Activated CD8-positive, alpha-beta memory T cell treated with anti-CD3 and anti-CD28 coated beads, Interleukin-2, amount 50 U/mL, for 48 hours (primary cell): Measurements from ENCODE around the gene LCN9.

Experiments
- DNase-seq: peaks from one replicate; pipeline ENCODE4 v3.0.0-alpha.2; 2020

Gene LCN9

DNA sequence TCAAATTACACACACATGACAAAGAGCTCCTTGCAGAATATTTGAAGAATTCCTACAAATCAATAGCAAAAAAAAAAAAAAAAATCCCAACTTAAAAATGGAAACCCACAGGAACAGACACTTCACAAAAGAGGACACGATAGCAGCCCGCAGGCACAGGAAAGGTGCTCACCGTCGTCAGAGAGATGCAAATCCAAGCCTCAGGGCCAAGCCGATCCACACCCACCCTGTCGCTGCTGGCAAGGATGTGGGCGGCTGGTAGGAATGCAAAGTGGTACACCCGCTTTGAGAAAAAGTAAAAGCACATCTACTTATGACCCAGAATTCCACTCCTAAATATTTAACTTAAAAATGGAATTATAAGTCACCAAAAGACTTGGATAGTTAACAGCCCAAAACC, 10.8 kb downstream of the LCN9 start:
- no peak for DNase-seq

DNA sequence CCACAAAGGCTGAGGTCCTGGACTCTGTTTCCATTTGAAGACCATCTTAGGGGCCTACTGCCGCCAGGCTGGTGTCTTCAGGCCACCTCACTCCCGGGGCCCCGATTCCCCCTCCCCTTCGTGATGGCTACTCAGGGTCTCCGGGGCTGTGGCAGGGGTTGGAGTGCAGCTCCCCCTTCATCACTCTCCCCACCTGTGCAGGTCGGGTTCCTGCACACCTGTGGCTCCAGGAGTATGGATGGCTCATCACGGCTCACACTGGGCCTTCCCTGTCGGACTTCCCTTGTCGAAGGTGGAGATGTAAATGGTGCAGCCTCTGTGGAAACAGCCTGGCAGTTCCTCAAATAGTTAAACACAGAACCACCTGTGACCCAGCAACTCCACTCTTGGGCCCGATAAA, 11.9 kb downstream of the LCN9 start:
- no peak for DNase-seq

DNA sequence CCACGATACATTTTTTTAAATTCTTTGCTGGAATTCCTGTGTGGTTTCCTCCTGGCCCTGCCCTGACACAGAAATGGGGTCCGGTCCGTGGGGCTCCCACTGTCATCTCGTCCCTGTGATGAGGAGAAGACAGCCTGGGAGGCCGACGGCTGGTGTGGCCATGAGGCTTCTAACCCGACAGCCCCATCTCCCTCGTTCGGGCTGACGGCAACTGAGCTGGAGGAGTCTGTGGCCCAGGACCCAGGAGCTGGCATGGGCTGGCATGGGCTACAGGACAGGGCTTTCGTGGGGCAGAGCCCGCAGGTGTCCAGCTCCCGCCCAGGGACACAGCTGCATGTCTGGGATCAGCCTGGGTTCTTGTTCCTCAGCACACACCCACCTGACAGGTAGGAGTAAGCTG, 13.8 kb downstream of the LCN9 start:
- no peak for DNase-seq

DNA sequence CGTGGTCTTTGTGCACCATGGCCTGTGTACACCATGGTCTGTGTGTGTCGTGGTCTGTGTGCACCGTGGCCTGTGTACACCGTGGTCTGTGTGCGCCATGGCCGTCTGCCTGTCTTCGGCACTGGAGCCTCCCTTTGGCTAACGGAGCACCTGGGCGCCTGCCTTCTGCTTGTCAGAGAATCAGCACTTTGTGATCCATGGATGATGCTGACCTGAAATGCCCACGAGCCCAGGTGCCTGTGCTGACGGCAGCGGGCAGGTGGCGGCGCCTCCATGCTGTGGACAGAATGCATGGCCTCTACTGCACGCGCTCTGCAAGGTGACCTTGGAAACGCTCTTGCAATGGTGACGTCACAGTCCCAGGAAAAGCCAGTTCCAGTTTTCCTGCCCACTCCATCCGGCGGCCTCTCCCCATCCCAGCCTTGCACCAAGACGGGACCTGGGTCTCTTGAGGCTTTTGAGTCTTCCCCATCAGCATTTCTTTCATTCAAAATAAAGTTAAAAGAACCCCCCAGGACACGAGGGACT, 14.6 kb downstream of the LCN9 start:
- no peak for DNase-seq

DNA sequence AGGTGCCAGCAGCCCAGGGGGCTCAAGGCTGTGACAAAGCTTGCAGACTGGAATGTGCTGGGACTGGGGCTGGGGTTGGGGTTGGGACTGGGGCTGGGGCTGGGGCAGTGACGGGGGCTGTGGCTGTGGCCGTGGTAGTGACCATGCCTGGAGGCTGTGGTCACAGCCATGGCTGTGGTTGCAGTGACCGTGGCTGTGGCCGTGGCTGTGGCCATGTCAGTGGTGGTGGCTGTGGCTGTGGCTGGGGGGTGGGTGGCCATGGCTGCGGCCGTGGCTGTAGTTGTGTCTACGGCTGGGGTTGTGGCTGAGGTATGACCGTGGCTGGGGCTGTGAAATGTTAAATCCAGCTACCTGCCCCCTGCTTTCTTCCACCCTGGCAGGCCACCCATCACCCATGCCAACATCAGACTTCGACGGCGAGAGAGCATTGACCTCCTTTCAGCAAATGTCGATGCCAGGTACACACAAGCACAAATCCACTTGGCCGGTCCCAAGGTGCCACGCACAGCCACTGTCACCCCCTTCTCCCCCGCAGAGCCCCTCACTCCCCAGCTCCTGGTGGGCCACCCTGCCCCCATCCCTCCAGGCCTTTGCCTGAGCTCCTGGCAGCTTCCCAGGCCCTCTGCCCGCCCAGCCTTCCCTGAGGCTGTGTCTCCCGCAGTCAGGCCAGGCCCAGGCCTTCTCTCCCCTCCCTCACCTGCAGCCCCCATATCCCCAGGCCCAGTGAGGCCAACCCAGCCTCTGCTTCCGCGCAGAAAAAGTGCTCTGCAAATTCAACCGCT, 15.3 kb downstream of the LCN9 start:
- no peak for DNase-seq

DNA sequence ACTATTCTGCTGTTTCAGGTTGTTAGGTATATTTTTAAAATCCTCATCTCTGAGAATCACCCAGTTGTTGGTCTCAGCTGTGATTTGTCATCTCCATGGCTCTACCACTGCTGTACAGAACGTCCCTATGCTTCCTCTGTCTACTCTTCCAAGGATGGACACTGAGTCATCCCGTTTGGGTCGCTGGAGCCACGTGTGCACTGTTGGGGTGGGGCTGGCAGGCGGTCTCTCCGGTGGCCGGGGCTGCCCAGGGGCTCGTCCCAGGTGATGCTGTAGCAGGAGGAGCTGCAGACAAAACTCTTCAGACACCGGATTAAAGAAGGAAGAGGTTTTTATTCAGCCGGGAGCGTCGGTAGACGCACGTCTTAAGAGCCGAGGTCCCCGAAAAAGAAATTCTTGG, 16.9 kb downstream of the LCN9 start:
- DNase-seq = no peak

DNA sequence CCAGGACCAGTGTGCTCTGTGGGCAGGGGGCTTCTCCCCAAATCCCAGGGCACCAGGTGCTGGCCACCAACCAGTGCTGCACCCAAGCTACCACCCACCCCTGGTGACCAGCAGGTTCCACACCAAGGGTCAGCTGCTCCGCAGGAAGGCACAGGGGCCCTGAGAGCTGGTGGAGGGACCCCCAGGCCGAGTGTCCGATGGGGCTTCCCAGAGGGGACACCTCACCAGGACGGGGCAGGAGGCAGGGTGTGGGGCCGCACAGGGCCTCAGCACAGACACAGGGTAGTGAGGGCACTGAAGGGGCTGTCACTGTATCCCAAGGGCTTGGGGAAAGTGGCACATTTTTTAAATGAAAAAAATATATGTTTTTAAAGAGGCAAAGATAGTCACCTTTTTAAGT, 18.1 kb downstream of the LCN9 start:
- DNase-seq = no peak

DNA sequence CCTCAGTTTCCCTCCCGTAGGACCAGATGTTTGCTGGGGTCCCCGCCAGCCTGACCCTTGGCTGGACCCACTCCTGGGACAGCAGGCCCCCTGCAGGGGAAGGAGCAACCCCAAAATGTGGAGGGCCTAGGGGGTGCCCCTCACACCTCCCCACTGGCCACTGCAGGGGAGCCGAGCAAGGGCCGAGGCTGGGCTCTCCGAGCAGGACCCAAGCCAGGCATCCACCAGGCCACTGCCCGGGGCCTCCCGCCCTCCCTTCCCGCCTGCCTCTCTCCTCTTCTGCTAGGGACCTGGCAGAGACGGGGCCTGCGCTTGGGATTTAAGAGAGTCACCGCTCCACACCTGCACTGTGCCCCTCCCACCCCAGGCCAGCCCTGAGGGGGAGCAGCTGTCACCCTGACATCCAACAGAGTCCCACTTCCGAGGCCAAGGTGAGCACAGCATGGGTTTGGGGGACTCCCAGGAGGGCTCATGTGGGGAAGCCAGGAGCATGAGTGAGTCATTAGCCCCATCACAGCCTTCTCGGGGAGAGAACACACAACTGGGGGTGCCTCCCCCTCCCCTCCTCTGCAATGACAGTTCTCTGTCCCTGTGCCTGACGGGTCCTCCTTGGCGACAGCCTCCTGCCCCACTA, 20.4 kb downstream of the LCN9 start:
- DNase-seq = no peak

DNA sequence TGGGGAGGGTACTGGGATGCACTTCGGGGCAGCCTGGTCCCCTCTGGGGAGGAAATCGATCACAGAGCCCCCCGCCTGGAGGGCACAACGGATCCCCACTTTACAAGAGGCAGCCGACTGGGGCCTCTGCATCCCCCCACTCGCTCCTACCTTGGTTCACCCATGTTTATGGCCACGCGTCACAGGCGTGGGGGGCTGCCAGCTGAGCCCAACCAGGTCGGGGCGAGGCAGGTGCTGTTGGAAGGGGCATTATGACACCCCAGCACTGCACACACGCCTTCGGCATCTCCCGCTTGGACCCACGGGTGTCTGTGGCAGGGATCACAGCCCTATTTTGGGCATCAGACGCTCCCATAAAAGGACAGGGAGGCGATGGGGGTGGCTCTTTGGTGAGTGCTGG, 21.6 kb downstream of the LCN9 start:
- DNase-seq = no peak

DNA sequence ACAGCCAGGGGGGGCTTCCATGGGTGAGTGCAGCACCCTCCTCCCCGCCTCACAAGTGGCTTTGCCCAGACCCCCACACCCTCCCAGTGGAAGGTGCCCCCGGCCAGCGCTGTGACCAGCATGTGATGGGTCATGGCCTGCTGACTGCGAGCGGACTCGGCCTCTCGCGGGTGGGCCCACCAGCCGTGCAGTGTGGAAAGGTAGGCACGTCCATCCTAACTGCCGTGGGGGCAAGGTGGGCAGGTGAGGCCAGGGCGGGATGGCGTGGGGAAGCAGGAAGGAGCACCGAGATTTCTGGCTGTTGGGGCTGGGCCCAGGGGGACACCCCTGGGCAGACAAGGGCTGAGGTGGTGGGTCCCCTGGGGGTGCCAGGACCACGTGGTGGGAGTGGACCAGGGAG, 24.1 kb downstream of the LCN9 start:
- DNase-seq = no peak

DNA sequence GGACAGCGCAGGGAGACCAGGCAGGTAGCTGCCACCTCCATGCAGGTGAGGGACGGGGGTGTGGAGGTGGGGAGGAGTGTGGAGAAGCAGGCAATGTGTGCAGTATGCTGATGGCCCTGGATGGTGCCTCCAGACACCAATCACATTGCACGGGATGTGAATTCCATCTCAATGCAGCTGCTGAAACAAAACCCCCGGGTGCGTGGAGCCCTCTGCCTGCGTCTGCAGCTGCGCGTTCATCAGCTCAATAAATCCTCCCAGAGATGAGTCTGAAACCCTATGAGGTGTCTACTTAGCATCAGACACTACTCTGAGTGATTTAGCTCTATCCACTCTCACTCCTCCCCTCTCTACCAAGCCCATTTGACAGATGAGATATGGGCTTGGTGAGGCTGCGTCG, 25.9 kb downstream of the LCN9 start:
- no peak for DNase-seq

DNA sequence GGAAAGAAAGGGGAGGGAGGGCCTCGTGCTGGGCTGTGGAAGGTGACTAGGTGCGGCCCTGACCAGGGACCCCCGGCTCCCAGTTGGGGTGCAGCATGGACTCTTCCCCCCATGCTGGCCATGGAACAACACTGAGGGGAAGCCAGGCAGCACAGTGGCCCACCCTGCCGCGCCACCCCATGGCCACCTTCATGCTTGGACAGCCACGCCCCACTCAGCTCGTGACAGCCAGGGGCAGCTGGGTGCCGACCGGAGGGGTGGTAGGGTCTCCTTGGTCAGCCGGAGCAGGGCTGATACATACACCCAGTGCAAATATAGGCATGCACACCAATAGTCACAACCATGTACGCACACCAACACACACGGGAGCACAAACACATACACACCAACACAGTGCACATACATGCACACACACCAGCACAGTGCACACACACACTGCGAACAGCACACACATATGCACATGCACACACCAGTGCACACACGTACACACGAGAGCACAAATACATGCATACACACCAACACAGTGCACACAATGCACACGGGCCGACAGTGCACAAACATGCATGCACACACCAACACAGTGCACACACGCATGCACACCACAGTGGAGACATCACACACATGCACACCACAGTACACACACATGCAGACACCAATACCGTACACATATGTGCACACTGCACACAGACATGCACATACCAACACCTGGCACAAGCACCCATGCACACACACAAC, 27.9 kb downstream of the LCN9 start:
- DNase-seq = no peak

DNA sequence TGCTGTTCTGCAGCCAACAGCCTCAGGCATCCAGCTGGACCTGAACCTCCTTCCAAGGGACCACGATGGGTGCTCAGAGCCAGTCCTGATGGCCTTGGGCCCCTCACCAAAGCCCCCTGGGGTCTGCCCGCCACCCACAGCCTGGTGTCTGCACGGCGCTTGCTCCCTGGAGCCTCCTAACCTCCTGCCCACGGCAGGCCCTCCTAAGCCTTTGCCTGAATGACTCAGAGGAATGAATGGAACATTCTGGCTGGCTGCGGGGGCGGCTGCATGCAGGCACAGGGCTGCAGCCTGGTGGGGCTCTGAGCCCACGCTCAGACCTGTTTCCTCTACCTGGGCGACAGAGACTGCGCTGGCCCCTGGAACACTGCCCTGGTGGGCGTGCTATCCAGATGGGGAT, 29.3 kb downstream of the LCN9 start:
- DNase-seq = no peak

DNA sequence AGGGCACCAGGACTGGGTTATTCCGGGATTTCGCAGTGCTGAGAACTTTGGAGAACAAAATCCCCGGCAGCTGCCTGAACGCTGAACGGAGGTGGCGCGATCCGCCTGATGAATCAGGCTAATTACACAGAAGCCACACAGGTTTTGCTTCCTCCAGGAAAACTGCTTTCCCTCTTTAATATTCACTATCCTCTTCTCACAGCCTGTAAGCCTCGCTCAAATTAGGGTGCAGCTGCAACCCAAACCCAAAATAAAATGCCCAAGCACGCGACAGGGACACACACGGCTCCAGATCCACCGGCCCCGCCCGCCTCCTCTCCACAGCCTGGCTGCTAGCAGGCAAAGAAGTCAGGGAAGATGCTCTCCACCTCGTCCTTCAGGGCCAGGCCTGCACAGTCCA, 30.2 kb downstream of the LCN9 start:
- no peak for DNase-seq

DNA sequence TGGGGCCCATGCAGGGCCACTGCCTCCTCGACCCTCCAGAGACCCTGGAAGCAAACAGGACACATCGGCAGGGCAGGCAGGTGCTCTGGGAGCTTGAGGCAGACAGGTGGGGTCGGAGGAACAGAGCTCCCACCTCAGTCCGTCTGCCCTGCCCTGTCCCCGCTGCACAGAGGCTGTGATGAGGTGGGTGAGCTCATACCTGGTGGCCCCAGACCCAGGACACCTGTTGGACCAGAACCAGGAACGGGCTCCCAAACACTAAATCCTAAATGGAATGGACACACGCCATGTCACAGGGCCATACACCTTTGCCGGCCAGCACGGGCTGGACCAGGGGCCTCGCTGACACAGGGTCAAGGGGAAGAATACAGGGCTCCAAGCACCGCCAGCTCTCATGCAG, 30.7 kb downstream of the LCN9 start:
- DNase-seq = no peak

DNA sequence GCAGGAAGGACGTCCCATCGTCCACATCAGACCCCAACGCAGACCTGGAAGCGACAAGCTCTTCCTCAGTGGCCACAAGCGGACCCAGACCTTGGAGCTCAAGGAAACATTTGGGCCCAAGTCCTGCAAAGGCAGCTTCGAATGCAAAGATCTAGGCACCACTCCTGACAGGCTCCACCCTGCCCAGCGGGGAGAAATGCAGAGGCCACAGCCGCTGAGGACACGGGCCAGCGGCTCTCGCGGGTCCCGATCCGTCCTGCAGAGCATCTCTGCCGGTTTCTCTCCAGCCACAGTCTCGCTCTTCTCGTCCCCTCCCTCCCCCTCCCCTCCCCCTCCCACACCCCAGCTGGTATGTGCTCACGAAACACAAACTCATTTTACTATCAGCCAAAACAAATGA, 31.3 kb downstream of the LCN9 start:
- DNase-seq = no peak

DNA sequence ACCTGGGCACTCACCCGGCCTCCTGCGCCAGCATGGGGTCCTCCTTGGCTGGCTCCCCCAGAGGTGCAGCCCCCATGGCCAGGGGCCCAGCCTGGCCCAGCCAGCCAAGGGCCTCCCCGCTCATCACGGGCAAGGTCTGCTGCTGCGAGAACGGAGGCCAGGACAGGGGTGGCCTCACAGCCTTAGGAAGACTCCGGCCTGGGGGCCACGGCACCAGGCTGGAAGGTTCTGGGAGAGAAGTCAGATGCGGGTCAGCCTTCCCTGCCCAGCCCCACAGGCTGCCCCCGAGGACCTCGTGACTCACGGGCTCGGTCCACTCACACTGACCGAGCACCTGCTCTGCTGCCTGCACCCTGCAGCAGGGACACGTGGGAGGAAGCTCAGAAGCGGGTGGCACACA, 31.9 kb downstream of the LCN9 start:
- no peak for DNase-seq

DNA sequence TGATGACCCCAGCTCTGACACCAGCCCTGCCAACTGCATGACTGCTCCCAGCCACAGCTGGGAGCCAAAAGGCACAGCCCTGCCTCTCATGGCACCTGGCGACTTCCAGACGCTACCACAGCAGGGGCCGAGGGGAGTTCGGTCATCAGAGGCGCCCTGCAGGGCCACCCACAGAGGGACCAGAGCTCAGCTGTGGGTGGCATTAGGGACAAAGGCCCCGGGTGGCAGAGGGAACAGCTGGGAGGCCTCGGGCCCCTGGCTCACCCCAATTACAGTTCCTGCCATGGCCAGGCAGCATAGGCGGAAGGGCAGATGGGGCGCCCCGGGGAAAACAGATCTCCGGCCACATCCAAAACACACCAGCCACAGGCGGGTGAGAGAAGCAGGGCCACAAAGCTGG, 32.5 kb downstream of the LCN9 start:
- no peak for DNase-seq

DNA sequence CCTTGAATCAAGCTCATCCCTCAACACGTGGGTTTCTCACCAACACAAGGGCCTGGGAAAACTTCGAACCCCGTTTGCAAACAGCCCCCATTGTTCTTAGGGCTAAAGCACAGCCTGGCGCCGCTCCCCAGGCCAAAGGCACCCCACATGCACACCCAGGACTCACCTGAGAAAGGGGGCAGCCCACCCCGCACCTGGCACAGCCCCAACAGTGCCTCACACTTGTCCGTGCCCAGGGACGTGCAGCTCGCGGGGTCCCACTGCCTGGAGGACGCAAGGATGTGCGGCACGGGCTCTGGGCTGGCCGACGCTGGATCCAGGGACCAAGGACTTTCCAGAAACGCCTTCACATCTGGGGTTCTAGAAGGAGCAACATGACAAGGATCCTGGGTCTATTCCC, 33.3 kb downstream of the LCN9 start:
- no peak for DNase-seq

DNA sequence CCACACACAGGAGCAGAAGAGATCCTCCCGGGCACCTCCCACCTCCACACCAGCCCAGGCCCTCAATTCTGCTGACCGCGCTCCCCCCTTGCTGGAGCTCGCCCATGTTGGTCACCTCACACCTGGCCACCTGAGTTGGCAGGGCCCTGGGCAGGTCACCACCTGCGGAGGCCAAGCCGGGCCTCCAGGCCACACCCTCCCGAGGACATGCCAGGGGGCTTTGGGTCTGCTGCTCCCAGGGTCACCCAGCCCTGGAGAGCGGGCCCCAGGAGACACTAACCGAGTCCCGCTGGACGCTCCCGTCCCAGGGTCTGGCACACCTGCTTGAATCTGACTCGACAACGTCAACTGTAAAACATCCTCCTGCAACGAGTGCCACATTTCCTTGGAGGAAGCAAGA, 34.1 kb downstream of the LCN9 start:
- no peak for DNase-seq

DNA sequence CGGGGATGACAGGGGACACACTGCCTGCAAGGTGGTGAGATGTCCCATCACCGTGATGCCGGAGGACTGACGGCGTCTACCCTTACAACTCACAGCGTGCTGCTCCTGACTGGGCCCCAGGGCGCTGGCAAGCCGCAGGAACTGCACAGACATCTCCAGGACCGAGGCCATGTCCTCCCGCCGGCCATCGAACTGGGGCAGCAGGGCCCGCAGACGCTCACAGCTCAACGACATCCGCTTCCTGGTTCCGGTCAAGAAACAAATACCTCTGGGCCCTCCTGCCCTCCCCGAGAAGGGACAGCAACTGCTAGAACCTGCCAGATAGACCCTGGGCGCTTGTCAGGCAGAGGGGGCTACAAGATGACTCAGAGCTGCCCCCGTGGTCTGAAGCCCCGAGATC, 35.1 kb downstream of the LCN9 start:
- DNase-seq = no peak

DNA sequence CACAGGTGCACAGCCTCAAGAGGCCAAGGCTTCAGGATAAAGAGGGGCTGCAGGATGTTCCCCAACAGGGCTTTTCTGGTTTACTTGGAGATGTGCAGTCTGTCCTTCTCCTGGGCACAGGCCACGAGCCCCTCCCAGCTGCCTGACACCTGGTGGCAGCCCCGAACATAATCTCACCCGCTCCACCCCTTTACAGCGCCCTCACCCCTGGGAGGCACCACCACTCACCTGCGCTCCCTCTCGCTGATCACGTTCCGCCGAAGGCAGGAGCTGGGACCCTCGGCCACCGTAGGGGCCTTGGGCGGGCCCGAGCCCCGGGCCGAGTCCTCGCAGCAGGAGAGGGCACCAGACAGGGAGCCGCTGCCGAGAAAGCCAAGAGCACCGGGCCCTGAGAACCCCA, 35.7 kb downstream of the LCN9 start:
- no peak for DNase-seq

DNA sequence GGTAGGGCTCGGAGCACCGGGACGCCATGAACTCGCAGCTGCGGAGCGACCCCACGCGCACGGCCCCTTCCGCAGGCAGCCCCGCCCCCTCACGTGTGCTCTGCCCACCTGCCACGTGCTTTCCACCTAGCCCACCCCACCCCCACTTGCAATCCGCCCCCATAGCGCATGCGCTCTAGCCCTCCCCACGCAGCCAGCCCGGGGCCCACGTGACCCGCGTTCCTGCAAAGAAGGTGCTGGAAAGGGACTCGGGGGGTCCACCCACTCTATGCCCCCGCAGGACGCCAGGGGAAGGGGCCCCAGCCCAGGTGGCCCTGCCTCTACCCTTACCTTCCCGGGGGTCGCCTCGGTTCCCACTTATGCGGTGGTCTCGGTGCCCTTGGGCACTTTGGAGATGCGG, 36.3 kb downstream of the LCN9 start, which contains the start of gene SOHLH1:
Gene SOHLH1 (minus strand): TSS at position 42 of the 400 bp plus-strand sequence. CDS start 14 bp downstream, at position 28.
- DNase-seq = no peak

DNA sequence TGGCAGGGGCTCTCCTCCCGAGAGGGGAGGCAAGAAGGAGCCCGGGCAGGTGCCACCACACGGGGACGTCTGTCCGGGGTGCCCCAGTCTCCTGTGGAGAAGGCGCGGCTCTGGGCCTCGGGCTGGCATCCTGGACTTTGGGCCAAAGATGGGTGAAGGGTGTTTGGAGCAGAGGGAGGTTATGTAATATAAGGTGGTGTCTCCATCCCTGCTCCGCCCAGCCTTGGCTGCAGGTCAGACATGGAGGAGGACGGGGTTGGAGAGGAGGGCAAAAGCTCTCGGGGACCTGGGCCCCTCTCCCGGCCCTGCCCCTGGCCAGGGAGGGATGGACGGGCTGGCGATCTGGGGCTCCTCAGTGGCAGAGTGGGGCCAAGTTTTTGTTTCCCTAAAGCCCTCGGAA, 37.4 kb downstream of the LCN9 start:
- no peak for DNase-seq
